SJSA1 (cell line): Measurements from ENCODE around the gene WWTR1. TPM values are rescaled to one million over a fixed set of nuclear protein-coding genes. Genes with fewer than 3 reads are reported as not detected.
A peak's percentile ranks its signal among the peaks of the same experiment; 100 is the strongest.

Experiments
- DNase-seq, 2 experiments: peaks; one replicate each; pipeline ENCODE4 v3.0.0-alpha.2; 2015 to 2020; ENCODE audit warnings: low spot score in 2 of 2, low read depth in 1 of 2
- H3K27ac ChIP-seq: fragments of 250-450 bp; sonication (Bioruptor Pico); 2 replicates; pipeline ENCODE4 v1.5.1; 2020; ENCODE audit warnings: mild to moderate bottlenecking, moderate library complexity
- H3K27me3 ChIP-seq: fragments of 250-450 bp; sonication (Bioruptor Pico); replicated peaks from 2 replicates; pipeline ENCODE4 v1.5.1; 2020; ENCODE audit warnings: mild to moderate bottlenecking, moderate library complexity
- H3K36me3 ChIP-seq: fragments of 250-450 bp; sonication (Bioruptor Pico); 2 replicates; pipeline ENCODE4 v1.5.1; 2020; ENCODE audit warnings: mild to moderate bottlenecking
- H3K4me1 ChIP-seq: fragments of 250-450 bp; sonication (Bioruptor Pico); replicated peaks from 2 replicates; pipeline ENCODE4 v1.6.1; 2021; ENCODE audit warnings: mild to moderate bottlenecking
- H3K4me3 ChIP-seq: fragments of 250-450 bp; sonication (Bioruptor Pico); 2 replicates; pipeline ENCODE4 v1.5.1; 2020; ENCODE audit warnings: mild to moderate bottlenecking
- H3K9me3 ChIP-seq: fragments of 250-450 bp; sonication (Bioruptor Pico); replicated peaks from 2 replicates; pipeline ENCODE4 v1.5.1; 2020; ENCODE audit warnings: mild to moderate bottlenecking
- total RNA-seq: library from RNA; depleted of rRNA; stranded (reverse); fragments of >200 nt; shearing (Covaris generic); gene quantifications from 2 replicates; pipeline ENCODE4 v1.2.3, GENCODE V29; 2014

Gene WWTR1
- total RNA-seq, 1 experiment from 2014 or later, result 43.0 TPM

DNA sequence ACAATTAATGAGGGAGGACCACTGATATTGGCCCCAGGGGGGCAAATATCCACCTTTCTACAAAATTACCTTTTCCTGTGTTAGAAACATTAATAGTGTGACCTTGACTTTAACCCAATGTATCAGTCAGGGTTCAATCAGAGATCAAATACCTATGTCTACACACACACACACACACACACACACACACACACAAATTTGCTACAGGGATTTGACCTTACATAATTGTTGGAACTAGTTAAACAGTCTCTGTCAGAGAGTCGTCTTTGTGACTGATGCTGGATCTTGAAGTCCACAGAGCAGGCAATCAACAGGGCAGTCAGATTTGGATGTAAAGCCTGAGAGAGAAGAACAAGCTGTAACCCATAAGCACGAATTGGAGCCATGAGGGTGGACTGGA is 150.9 kb downstream of the WWTR1 start:
- no peaks in the 10 kb centered on the region for H3K36me3 ChIP-seq
- H3K9me3 ChIP-seq, result no peaks in the 10 kb centered on the region
- no peak overlapping the region for H3K4me3 ChIP-seq
- peaks cover 30% of the 10 kb centered on the region for H3K4me1 ChIP-seq
- no peaks in the 10 kb centered on the region for H3K27me3 ChIP-seq
- H3K27ac ChIP-seq, result peak overlapping the region; percentile 39
- peak in 1 of 2 experiments; percentile 14 for DNase-seq

DNA sequence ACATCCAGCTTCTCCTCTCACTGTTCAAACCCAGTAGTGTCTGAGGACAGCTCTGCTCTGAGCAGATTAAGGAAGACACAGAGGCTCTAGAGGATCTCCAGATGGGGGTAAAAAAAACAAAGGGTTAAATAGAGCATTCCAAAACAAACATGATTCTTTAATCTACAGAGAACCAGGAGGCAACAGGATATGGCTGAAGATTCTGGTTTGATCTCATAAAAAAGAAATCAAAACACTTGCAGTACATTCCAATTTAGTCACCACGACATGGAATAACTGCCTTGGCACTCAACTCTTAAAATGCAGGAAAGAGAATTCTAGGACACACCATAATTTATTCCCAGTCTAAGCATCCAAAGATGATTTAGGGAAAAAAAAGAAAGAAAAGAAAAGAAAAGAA is 151.3 kb downstream of the WWTR1 start:
- Histone ChIP-seq H3K27ac (peak overlapping the region; percentile 39), H3K9me3 (no peaks in the 10 kb centered on the region), H3K4me1 (peaks cover 34% of the 10 kb centered on the region), H3K36me3 (no peaks in the 10 kb centered on the region), H3K27me3 (no peaks in the 10 kb centered on the region), H3K4me3 (no peak overlapping the region)
- peak in 1 of 2 experiments; percentile 40 for DNase-seq

DNA sequence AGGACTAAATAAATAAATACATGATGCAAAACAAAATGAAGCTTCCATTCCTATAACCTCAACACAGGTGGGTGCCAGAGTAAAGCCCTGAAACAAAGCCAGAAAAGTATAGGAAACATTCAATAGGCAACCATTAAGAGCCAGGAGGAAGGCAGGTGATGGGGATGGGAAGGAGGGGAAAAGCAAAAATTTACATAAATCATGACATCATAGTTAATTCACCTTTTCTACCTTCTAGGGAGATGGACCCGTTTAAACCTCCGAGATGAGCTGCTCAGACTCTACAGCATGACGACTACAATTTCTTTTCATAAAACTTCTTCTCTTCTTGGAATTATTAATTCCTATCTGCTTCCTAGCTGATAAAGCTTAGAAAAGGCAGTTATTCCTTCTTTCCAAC is 155.4 kb downstream of the WWTR1 start:
- Histone ChIP-seq H3K27ac (no peak overlapping the region), H3K27me3 (no peaks in the 10 kb centered on the region), H3K4me3 (no peak overlapping the region), H3K4me1 (peaks cover 27% of the 10 kb centered on the region), H3K36me3 (no peaks in the 10 kb centered on the region), H3K9me3 (no peaks in the 10 kb centered on the region)
- DNase-seq, result no peak

DNA sequence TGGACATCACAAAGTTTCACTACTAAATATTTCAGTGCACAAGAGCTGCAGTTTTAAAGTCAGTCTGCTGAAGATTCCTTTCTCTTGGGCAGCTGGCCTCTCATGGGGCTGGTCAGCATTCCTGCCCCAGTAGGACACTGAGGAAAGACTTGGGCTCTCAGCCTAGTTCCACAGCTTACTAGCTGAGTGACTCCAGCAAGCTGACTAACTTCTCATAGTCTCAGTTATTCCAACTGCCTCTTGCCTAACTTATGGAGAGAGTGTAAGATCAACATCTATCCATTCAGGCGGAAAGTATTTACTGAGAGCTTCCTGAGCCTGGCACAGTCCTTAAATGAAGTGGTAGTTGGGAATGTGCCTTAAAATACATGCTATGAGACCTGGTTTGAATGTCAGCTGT is 156.3 kb downstream of the WWTR1 start:
- Histone ChIP-seq H3K27me3 (no peaks in the 10 kb centered on the region), H3K9me3 (no peaks in the 10 kb centered on the region), H3K36me3 (no peaks in the 10 kb centered on the region), H3K27ac (no peak overlapping the region), H3K4me3 (no peak overlapping the region), H3K4me1 (peaks cover 18% of the 10 kb centered on the region)
- no peak for DNase-seq

DNA sequence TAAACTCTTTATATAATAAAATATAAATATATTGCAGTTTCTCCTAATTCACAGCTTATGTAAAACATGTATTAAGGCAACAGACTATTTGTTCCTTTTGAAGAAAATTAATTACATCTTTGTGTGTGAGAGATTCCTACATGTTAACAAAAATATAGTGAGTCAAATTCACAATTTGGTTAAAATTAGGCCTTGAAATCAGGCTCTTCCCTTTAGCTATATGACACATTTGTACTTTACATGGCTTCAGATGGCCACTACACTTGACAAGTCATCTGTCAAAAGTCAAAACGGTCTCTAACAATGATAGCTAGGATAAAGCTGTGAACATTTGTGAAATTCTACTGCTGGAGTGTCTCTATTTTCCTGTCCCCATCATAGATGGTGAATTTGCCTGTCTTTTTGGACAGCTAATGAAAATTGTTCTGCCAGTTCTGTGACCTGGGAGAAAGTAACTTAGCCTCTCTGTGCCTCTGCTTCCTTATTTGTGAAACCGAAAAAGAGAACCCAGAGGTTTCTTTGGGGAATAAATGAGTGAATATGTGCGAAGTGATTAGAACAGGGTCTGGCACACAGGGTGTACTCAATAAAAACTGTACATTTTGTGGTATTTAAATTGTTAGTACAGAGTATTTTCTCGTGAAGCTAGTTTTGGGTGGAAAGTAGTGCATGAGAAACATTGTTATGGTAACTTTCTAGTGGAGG is 159.7 kb downstream of the WWTR1 start:
- Histone ChIP-seq H3K4me1 (peaks cover 18% of the 10 kb centered on the region), H3K36me3 (no peaks in the 10 kb centered on the region), H3K9me3 (no peaks in the 10 kb centered on the region), H3K27me3 (no peaks in the 10 kb centered on the region), H3K27ac (no peak overlapping the region), H3K4me3 (no peak overlapping the region)
- no peak for DNase-seq

DNA sequence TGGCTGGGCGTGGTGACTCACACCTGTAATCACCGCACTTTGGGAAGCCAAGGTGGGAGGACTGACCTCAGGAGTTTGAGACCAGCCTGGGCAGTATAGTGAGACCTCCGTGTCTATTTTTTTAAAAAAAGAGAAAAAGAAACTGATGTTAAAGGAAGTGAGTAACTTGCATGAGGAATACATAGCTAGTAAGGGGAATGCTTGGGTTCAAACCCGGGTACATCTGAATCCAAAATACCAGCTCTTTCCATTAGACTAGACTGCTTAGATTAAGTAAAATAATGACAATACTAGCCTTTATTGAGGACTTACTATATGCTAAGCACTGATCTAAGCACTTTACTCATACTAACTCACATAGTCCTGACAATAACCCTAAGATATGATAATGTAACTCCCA is 160.9 kb downstream of the WWTR1 start:
- H3K4me3 ChIP-seq, result no peak overlapping the region

DNA sequence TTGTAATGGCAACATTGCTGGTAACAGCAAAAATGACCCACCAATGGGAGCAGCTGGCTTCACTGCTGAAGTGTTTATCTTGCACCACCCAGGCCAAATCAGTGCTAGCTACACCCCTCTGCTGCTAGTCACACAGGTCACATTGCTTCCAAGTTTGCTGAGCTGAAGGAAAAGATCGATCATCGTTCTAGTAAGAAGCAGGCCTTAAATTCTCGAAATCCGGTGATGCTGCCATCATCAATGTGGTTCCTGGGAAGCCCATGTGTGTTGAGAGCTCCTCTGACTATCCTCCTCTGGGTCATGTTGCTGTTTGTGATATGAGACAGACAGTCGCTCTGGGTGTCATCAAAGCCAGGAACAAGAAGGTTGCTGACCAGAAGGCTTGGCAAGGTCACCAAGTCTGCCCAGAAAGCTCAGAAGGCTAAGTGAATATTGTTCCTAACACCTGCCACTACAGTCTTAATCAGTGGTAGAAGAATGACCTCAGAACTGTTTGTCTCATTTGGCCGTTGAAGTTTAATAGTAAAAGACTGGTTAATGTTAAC is 162.2 kb downstream of the WWTR1 start:
- H3K27me3 ChIP-seq, result no peaks in the 10 kb centered on the region
- no peaks in the 10 kb centered on the region for H3K9me3 ChIP-seq
- H3K36me3 ChIP-seq, result no peaks in the 10 kb centered on the region
- no peak overlapping the region for H3K4me3 ChIP-seq
- DNase-seq, result no peak
- H3K4me1 ChIP-seq, result peaks cover 7% of the 10 kb centered on the region
- H3K27ac ChIP-seq, result no peak overlapping the region

More for the DNA sequence above, 160.9 kb downstream of the WWTR1 start:
- Histone ChIP-seq H3K27ac (no peak overlapping the region), H3K4me1 (peaks cover 16% of the 10 kb centered on the region), H3K9me3 (no peaks in the 10 kb centered on the region), H3K36me3 (no peaks in the 10 kb centered on the region), H3K27me3 (no peaks in the 10 kb centered on the region)
- no peak for DNase-seq

DNA sequence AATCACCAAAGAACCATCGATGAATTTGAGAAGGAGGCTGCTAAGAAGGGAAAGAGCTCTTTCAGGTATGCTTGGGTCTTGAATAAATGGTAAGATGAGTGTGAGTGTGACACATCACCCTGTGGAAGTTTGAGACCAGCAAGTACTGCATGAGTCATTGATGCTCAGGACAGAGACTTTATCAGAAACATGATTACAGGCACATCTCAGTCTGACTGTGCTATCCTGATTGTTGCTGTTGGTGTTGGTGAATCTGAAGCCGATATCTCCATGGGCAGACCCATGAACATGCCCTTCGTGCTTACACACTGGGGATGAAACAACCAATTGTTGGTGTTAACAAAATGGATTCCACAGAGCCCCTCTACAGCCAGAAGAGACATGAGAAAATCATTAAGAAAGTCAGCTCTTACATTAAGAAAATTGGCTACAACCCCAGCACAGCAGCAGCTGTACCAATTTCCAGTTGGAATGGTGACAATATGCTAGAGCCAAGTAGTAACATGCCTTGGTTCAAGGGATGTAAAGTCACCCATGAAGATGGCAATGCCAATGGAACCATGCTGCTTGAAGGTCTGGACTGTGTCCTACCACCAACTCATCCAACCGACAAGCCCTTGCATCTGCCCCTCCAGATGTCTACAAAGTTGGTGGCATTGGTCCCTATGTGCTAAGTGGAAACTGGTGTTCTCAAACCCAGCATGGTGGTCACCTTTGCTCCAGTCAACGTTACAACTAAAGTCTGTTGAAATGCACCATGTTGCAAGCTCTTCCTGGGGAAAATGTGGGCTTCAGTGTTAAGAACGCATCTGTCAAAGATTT is 162.9 kb downstream of the WWTR1 start:
- no peaks in the 10 kb centered on the region for H3K9me3 ChIP-seq
- DNase-seq, result no peak
- no peaks in the 10 kb centered on the region for H3K27me3 ChIP-seq
- no peaks in the 10 kb centered on the region for H3K36me3 ChIP-seq
- H3K27ac ChIP-seq, result no peak overlapping the region
- peaks cover 7% of the 10 kb centered on the region for H3K4me1 ChIP-seq
- no peak overlapping the region for H3K4me3 ChIP-seq

DNA sequence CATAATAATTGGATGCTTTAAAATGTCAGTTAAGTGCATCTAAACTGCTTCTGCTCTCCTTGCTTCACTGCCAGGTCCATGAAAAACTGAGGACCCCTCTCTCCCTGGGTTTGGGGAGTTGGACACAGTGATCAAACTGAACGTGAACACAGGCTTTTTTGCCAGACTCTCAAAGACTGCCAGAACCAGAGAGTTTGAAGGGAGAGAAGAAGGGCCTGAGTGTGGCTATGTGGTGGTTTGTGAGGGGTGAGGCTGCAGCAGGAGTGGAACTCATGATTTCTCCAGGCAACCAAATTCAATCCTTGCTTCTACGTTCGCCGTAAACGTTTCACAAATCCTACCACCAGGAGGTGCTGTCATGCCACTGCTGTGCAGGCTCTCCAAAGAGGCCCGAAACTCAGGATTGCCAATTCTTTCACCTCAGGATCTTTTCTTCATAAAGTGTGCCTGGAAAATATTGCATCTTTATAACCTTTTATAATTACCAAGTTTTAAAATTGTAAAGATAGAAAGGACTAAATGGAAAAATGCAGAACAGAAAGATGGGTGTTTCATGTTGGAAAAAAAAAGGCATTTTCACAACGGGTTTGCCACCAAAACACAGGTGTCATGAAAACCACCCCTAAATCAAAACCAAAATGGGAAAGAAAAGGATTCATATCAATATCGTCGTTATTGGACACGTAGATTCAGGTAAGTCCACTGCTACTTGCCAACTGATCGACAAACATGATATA is 163.6 kb downstream of the WWTR1 start:
- Histone ChIP-seq H3K36me3 (no peaks in the 10 kb centered on the region), H3K27ac (no peak overlapping the region), H3K27me3 (no peaks in the 10 kb centered on the region), H3K4me1 (peaks cover 7% of the 10 kb centered on the region), H3K9me3 (no peaks in the 10 kb centered on the region), H3K4me3 (no peak overlapping the region)
- DNase-seq, result peak; percentile 38 to 66

DNA sequence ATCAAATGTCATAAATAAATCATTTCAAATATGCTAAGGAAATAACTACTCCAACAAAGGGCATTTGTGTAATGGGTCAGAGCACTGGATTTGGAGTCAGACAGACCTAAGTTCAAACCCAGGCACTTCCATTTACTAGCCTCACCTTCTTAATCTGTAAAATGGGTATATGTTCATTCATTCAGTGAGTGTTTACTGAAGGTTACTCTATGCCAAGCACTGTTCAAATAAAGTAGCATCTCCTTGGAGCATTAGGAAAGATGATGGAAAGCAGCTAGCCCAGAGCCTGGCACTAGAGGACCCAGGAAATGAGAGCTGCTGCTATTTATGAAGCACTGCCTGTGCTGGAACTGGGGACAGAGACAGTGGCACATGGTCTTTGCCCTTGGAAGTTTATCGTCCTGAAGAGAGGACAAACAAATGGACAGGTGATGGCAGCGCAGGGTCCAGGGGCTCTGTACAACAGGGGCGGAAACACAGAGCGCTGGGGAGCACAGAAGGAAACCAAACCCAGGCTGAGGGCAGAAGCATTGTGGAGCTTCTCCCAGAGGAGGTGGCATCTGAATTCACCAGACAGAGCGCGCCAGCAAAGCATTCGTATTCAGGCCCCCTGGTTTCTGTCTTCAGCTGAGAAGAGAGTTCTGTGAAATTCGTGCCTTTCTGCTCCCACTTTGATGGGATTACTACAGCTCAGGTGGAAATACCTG is 164.4 kb downstream of the WWTR1 start:
- peaks cover 7% of the 10 kb centered on the region for H3K4me1 ChIP-seq
- H3K9me3 ChIP-seq, result no peaks in the 10 kb centered on the region
- H3K4me3 ChIP-seq, result no peak overlapping the region
- no peaks in the 10 kb centered on the region for H3K36me3 ChIP-seq
- no peaks in the 10 kb centered on the region for H3K27me3 ChIP-seq
- H3K27ac ChIP-seq, result no peak overlapping the region
- DNase-seq, result no peak

DNA sequence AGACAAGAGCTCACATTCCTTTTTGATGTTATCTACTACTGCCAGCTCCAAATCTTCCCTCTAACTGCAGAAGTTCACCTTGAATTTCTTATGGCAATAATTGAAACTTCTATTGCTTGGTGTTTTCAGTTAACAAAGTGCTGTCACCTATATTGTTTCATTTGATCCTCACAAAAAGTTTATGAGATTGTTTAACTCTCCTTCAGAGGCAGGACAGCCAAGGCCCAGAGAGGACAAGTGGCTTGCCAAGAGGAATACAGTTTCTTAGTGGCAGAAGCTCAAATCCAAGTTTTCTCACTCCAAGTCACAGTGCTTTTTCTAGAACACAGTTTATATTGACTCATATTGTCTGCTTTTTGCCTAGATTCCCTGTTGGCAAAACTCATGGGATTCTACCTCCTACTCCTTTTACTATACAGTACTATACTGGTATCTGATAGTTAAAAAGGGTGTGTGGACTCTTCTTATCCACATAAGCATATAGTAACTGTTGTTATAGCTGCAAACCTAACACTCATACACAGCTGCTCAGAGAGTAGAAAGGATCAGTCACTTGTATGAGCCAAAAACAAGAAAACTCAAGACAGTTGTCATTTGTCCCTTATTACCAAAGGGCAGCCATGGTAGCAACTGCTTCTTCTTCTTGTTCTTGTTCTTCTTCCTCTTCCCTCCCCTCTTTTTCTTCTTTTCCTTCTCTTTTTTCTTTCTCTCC is 167.4 kb downstream of the WWTR1 start:
- no peaks in the 10 kb centered on the region for H3K9me3 ChIP-seq
- H3K4me1 ChIP-seq, result peaks cover 8% of the 10 kb centered on the region
- no peak overlapping the region for H3K27ac ChIP-seq

DNA sequence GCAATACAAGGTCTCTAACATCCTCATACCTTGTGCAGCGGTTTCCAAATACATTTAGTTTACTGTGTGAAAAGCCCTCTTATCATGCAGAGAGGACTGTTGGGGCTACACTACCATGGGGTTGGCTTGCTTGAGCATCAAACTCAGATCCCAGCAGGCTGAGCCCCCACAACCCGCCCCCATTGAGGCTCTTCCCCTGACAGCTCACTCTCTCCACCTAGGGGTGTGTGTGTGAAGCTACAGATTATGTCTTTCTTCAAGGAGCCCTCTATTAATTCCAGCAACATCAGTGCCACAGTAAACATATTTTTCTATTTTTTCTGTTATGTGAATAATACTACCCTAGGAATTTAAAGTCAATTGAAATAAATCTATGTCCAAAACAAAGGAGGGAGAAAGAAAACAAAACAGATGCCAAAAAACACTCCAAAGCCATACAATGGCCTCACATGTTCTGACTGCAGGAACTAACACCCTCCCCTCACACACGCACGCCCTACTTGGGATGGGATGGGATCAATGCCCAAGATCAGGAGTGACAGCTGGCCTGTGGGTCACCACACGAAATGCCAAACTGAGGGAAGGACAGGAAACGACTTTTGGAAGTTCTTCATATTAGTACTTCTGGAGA is 168.7 kb downstream of the WWTR1 start:
- Histone ChIP-seq H3K4me1 (peaks cover 5% of the 10 kb centered on the region; the same call in 1 of the 2 replicates), H3K27me3 (no peaks in the 10 kb centered on the region), H3K9me3 (no peaks in the 10 kb centered on the region), H3K27ac (no peak overlapping the region), H3K36me3 (no peaks in the 10 kb centered on the region), H3K4me3 (no peak overlapping the region)
- no peak for DNase-seq

More for the DNA sequence above, 167.4 kb downstream of the WWTR1 start:
- H3K4me3 ChIP-seq, result no peak overlapping the region
- no peaks in the 10 kb centered on the region for H3K27me3 ChIP-seq
- no peak for DNase-seq
- H3K36me3 ChIP-seq, result no peaks in the 10 kb centered on the region
